ENCODE results near the gene HSPBP1. TPM values are rescaled to one million over a fixed set of nuclear protein-coding genes. Genes with fewer than 3 reads are reported as not detected.
A peak's percentile ranks its signal among the peaks of the same experiment; 100 is the strongest.

HSPBP1 gene
- total RNA-seq, 2 donors from 2014 or later: 29.0 to 82.3 TPM

DNA sequence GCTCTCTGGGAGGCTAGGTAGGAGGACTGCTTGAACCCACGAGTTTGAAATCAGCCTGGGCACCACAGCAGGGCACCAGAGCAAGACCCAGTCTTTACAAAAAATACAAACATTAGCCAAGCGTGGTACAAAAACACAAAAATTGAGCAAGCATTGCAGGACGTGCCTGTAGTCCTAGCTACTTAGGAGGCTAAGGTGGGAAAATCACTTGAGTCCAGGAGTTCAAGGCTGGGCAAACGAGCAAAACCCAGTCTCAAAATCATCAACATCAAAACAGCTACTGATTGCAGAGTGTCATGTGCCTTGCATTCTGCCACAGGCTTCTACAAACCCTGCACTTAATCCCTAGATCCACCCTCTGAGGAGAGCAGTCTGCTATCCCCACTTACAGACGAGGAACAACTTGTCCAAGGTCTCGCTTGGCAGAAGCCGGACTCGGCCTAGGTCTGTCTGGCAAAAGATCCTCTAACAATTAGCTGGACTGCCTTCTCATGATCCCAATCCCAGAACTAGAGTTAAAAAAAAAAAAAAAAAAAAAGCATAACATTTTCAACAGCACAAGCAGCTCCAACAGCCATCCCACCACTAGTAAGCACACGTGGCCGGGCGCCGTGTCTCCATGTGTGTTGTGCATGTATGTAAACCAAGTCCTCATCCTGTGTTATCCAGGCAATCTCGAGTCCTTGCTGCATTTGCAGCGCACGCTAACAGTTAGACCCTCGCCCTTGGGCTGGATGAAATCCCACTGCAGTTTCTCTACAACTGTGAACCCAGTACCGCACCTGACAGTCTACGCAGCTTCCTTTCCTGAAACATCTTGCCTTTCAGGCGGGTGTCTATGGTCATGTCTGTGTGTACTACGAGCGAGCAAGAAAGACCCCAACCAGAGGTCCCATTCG lies 23.1 kb downstream of the HSPBP1 start:
- H3K4me3 ChIP-seq: peak overlapping the region; percentile 87
- H3K27me3 ChIP-seq: no peaks in the 10 kb centered on the region
- no peaks in the 10 kb centered on the region for H3K9me3 ChIP-seq
- TF ChIP-seq, protein P1, sequence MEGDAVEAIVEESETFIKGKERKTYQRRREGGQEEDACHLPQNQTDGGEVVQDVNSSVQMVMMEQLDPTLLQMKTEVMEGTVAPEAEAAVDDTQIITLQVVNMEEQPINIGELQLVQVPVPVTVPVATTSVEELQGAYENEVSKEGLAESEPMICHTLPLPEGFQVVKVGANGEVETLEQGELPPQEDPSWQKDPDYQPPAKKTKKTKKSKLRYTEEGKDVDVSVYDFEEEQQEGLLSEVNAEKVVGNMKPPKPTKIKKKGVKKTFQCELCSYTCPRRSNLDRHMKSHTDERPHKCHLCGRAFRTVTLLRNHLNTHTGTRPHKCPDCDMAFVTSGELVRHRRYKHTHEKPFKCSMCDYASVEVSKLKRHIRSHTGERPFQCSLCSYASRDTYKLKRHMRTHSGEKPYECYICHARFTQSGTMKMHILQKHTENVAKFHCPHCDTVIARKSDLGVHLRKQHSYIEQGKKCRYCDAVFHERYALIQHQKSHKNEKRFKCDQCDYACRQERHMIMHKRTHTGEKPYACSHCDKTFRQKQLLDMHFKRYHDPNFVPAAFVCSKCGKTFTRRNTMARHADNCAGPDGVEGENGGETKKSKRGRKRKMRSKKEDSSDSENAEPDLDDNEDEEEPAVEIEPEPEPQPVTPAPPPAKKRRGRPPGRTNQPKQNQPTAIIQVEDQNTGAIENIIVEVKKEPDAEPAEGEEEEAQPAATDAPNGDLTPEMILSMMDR (IDR thresholded peaks at IDR 0.05): no peak
- no peak for DNase-seq
- H3K27ac ChIP-seq: peak overlapping the region; percentile 6
- H3K4me1 ChIP-seq: peaks cover 22% of the 10 kb centered on the region
- H3K36me3 ChIP-seq: no peaks in the 10 kb centered on the region
- intact Hi-C loops (cut with DNase I): no loop called here
- peak overlapping the region; percentile 87 to 90 for H3K9ac ChIP-seq (ENCODE audit: low read depth in 2 of 2, low read length in 2 of 2)

GRCh38 chr19:55255618-55256423 lies 24.1 kb downstream of the HSPBP1 start:
- peak overlapping the region; percentile 9 for H3K4me3 ChIP-seq
- no peaks in the 10 kb centered on the region for H3K9me3 ChIP-seq
- TF ChIP-seq, protein P1 (IDR thresholded peaks at IDR 0.05): no peak
- peak overlapping the region; percentile 76 for H3K27ac ChIP-seq
- peak overlapping the region; percentile 46 to 51 for H3K9ac ChIP-seq (ENCODE audit: low read depth in 2 of 2, low read length in 2 of 2)
- DNase-seq: no peak
- no peaks in the 10 kb centered on the region for H3K36me3 ChIP-seq
- intact Hi-C loops (cut with DNase I): no loop called here
- no peaks in the 10 kb centered on the region for H3K27me3 ChIP-seq
- H3K4me1 ChIP-seq: peaks cover 22% of the 10 kb centered on the region

GRCh38 chr19:55254625-55254977 lies 25.3 kb downstream of the HSPBP1 start:
- TF ChIP-seq, protein P1 (IDR thresholded peaks at IDR 0.05): no peak
- H3K27me3 ChIP-seq: no peaks in the 10 kb centered on the region
- H3K36me3 ChIP-seq: no peaks in the 10 kb centered on the region
- no peak for DNase-seq
- intact Hi-C loops (cut with DNase I): no loop called here
- H3K27ac ChIP-seq: peak overlapping the region; percentile 76
- H3K4me3 ChIP-seq: peak overlapping the region; percentile 16
- no peaks in the 10 kb centered on the region for H3K9me3 ChIP-seq
- H3K4me1 ChIP-seq: peaks cover 18% of the 10 kb centered on the region
- H3K9ac ChIP-seq (ENCODE audit: low read depth in 2 of 2, low read length in 2 of 2): peak overlapping the region; percentile 46 to 71

DNA sequence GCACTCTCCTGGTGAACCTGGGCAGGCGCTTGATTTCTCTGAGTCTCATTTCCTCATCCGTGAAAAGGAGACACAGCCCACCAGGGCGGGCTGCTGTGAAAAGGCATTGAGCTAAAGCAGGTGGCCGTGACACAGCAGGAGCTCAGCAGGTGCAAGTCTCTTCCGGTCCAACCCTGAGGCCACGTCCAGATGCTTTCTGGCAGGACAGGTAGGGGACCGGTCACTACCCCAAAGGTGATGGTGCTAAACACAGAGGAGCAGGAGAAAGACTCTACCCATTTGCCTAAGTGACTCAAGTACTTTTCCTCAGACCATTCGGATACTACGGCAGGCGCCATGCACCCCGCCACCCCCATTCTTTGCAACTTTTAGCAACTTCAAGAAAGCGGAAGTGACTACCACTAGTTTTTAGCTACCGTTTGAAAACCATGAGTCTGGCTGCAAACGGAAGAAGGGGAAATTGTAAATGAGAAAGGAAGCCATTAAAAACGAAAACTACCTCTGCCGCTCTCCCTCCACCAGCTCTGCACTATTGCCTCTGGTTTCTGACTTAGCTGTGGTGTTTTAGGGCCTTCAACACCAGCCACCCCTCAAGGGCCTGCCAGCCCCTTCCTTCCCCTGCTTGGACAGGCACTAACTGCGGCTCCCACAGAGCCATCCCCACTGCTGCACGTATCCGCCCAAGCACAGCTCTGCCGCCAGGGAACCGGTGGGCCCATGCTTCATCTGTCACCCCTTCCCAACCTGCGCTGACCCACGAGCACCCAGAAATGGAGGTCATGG lies 25.9 kb downstream of the HSPBP1 start:
- no peaks in the 10 kb centered on the region for H3K9me3 ChIP-seq

More for the DNA sequence above, 25.9 kb downstream of the HSPBP1 start:
- DNase-seq: no peak
- H3K4me3 ChIP-seq: peak overlapping the region; percentile 16
- no peaks in the 10 kb centered on the region for H3K36me3 ChIP-seq
- peaks cover 17% of the 10 kb centered on the region for H3K4me1 ChIP-seq
- peak overlapping the region; percentile 46 to 71 for H3K9ac ChIP-seq (ENCODE audit: low read depth in 2 of 2, low read length in 2 of 2)
- intact Hi-C loops (cut with DNase I): no loop called here
- H3K27ac ChIP-seq: peak overlapping the region; percentile 76
- TF ChIP-seq, protein P1 (IDR thresholded peaks at IDR 0.05): no peak
- no peaks in the 10 kb centered on the region for H3K27me3 ChIP-seq
